ENCODE measurements around the gene YIPF1.
"Not testable (repeated sequence)": the region's sequence is repeated elsewhere in the genome, so short reads cannot be mapped to it uniquely, and the experiment has no call there.

Gene YIPF1

DNA sequence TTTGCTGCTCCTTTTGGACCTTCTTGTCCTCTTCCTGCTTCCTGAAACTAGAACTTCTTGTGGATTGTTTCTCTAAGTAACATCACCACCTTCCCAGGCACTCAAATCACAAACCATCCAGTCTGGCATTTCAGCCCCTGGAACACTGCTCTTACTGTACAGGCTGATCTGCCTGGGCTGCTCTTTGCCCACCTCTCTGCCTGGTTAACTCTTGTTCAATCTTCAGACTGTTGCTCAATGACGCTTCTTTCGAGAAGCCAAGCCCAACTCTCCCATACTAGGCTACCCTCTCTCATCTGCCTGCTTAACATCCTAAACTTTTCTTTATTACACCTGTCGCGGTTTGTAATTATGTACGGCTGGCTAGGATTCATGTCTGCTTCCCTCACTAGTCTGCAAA lies 5.0 kb upstream of the YIPF1 start:
- no peak for DNase-seq (ENCODE audit: low spot score)

DNA sequence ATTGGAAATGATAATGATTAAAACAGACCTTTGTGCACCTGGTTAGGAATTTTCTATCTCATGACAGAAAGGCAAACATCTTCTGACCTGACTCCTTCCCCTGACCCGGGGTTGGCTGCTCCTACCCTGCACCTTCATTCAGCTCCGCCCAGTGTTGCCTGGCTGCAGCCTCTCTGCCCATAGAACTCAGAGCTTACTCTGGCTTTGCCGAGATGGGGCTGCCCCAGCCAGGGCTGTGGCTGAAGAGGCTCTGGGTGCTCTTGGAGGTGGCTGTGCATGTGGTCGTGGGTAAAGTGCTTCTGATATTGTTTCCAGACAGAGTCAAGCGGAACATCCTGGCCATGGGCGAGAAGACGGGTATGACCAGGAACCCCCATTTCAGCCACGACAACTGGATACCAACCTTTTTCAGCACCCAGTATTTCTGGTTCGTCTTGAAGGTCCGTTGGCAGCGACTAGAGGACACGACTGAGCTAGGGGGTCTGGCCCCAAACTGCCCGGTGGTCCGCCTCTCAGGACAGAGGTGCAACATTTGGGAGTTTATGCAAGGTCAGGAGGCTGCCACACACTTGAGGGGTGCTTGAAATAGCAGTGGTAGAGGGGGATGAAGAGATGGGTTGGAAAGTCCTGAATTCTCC lies 4.5 kb upstream of the YIPF1 start, which contains the start of gene DIO1:
DIO1 (plus strand) TSS at position 189 of the 638 bp plus-strand sequence; CDS start at position 213, 24 bp downstream.
- DNase-seq (ENCODE audit: low spot score) = no peak

DNA sequence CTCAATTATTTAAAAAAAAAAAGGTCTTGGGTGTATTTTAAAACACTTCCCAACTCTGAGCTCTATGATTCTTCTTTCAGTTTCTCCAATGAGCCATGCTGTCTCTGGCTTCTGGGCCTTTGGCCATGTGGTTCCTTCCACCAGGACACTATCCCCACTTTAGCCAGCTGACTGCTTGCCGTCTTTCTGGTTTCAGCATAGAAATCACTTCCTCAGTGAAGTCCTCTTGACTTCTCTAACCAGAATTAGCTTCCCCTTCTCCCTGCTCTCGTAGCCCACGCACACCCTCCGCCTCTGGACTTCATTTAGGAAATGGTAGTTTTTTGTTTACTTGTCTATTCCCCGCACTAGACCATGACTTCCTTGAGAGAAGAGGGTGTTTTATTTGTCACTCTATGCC lies 3.3 kb upstream of the YIPF1 start:
- no peak for DNase-seq (ENCODE audit: low spot score)

DNA sequence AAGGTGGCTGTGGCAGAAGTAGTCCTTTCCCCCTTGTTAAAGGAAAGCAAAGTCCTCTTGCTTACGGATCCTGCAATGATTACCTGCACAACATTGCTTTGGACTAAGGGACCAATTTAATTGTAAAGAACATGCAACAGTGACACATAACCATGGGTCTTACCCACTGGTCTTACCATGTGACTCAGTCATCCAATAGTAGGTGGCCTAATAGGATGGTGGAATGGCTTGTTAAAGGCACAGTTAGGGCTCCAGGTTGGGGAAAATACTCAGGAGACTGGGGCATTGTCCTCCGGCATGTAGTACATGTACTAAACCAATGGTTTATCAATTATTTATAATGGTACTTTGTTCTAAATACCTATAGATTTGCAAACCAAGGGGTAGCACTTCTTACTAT lies 2.1 kb upstream of the YIPF1 start:
- DNase-seq (ENCODE audit: low spot score) = no peak

DNA sequence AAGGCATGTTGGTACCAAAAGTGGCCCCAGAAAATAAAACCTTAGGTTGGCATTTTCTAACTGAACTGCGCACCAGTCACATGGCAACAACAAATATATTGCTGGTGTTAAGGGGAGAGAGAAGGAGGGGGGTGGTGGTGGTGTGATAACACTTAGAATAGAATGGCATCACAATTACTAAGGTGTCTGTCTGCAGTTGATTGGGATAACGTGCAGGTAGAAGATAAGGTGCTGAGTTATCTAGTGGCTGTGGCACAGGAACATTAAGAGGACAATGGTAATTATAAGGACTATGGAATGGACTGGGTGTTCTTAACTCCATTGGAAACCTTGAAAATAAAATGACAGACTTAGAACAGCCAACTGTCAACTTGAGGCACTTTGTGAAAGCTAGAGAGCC lies 1.4 kb upstream of the YIPF1 start:
- DNase-seq (ENCODE audit: low spot score) = no peak

DNA sequence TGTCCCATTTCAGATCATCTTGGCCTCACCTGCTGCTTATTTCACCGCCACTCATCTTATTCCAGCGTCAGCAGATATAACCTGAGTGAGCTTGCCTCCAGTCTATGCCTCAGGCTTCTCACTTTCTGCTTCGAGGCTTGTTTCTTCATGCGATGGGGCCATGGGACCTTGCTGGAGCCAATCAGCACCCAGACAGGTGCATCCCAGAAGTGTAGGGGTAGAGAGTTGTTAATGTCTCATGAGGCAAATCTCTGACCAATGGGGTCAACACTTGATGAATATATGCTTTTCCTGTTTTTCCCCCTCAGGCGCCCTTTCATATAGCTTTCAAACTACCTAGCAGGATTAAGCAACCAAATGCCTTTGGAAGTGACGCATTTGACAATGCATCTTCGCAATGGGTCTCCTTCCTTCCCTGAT lies 935 bp upstream of the YIPF1 start:
- no peak for DNase-seq (ENCODE audit: low spot score)

DNA sequence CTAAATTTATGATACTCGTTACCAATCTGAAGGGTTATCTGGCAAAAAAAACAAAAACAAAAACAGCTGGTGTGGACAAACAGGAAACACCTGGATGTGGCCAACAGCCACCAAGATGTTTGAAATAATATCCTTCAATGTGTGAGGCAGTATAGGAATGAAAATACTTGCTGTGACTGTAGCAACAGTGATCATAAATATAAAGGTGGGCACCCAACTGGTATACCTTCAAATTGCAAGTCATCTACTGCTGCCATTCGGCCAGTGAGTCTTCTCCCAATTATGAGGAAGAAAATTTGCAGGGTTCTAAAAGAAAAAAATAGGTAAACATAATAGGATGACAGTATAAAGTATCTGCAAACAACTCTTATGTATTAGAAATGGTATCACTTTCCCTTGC lies 916 bp downstream of the YIPF1 start:
- no peak for DNase-seq (ENCODE audit: low spot score)

DNA sequence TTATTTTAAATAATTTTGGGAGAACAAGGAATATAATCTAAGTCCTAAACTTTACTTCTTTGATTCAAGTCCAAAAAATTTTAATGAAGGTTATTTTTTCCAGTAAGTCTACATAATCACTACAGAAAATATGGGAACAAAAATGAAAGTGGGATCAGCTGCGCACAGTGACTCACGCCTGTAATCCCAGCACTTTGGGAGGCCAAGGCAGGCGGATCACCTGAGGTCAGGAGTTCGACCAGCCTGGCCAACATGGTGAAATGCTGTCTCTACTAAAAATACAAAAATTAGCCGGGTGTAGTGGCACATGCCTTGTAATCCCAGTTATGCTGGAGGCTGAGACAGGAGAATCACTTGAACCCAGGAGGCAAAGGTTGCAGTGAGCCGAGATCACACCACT lies 6.0 kb downstream of the YIPF1 start:
- DNase-seq (ENCODE audit: low spot score) = not testable (repeated sequence)

DNA sequence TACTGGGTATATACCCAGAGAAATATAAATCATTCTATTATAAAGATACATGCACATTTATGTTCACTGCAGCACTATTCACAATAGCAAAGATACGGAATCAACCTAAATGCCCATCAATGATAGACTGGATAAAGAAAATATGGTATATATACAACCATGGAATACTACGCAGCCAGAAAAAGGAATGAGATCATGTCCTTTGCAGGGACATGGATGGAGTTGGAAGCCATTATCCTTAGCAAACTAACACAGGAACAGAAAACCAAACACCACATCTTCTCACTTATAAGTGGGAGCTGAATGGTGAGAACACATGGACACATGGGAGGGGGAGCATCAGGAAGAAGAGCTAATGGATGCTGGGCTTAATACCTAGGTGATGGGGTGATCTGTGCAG lies 7.7 kb downstream of the YIPF1 start:
- not testable (repeated sequence) for DNase-seq (ENCODE audit: low spot score)

DNA sequence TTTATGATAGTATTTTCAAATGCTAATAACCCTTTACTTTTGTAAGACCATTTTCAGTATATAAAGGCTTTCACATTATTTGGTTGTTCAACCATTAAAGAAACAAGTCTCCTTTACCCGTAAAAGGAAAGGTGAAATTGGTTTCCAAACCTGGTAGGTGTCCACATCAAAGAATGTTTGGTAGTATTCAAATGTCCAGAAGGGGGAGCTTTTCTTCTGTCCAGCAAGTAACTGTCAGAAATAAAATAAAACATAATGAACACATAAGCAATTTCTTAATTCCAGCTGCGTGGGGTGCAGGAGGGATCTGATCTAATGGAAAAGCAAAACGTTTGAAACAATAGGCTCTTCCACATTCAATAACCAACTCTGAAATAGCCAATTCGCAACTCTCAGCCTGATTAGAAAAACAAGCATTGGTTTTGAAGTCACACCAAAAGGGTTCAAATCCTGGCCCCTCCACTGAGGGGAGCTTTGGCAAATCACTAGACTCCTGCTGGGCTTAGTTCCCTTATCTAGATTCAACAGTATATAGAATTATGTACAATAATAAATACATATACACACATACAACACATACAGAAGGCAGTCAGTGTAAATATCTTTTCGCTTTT lies 11.0 kb downstream of the YIPF1 start:
- DNase-seq (ENCODE audit: low spot score) = peak; percentile 53

DNA sequence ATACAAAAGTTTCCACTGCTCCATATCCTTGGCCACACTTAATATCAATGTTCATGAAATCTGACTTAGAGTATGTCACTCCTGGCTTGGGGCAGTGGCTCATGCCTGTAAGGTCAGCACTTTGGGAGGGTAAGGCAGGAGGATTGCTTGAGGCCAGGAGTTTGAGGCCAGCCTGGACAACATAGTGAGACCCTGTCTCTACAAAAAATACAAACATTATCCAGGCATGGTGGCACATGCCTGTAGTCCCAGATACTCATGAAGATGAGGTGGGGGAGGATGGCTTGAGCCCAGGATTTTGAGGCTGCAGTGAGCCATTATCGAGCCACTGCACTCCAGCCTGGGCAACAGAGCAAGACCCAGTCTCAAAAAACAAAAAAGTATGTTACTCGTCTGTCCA lies 14.4 kb downstream of the YIPF1 start:
- not testable (repeated sequence) for DNase-seq (ENCODE audit: low spot score)

DNA sequence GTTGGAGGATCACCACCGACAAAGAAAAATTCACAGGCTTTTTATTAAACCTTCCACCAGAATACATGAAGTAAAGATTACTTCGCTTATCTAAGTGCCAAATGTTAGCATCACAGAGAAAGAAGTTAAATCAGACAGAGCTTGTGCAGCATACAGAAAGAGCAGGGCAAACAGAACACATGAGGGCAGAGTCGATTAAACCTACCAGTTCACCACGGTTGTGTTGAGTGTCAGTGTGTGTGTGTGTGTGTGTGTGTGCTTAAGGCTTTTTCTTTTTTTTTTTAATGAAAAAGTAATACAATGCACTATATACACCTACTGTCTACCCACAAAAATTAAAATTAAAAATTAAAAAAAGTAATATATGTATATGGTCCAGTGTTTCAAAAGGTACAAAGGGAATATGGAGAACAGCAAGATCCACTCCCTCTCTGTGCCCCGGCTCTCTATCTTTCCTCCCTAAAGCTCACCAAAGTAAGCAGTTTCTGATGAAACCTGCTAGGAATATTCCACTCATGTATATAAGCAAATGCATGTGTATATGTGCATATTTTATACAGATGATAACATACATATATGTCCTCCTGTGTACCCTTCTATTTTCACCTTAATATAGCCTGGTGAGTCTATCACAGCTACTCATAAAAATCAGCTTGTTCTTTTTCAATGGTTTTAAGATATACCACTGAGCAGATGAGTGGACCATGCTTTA lies 17.7 kb downstream of the YIPF1 start:
- DNase-seq (ENCODE audit: low spot score) = no peak

DNA sequence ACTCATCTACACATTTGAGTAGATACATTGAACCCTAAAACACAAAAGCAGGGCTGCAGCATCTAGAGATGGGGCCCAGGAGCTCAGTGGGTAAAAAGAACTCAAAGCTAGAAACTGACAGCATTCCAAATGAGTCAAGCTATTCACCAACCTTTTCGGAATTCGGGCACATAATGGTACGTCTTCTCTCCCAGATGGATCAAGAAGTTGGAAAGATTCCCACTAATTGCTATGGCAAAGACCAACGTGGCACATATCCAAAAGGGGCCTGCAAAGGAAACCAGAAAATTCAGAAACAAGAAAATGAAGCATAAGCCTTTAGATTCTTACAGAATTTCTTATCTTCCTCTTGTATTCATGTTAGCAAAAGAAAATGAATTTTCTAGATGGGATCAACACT lies 18.4 kb downstream of the YIPF1 start:
- DNase-seq (ENCODE audit: low spot score) = no peak

DNA sequence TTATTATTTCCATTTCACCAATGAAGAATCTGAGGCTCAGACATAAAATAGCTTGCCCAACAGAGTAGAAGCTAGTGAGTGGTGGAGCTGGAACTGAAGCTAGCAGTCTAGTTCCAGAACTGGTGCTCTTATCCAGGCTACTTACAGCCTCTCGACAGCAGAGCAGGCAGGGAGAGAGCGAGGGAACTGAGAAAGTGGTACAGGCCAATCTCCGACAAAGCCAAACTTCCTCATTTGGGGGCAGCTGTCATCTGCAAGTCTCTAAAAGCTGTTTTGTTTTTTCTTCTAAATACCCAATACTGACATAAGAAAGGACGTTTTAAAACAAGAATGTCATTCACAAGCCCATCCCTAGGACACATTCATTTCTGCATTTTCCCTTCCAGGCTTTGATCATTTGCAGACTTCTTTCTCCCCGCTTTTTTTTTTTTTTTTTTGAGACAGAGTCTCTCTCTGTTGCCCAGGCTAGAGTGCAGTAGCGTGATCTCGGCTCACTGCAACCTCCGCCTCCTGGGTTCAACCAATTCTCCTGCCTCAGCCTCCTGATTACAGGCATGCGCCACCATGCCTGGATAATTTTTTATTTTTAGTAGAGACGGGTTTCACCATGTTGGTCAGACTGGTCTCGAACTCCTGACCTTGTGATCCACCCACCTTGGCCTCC lies 20.0 kb downstream of the YIPF1 start:
- DNase-seq (ENCODE audit: low spot score) = no peak

DNA sequence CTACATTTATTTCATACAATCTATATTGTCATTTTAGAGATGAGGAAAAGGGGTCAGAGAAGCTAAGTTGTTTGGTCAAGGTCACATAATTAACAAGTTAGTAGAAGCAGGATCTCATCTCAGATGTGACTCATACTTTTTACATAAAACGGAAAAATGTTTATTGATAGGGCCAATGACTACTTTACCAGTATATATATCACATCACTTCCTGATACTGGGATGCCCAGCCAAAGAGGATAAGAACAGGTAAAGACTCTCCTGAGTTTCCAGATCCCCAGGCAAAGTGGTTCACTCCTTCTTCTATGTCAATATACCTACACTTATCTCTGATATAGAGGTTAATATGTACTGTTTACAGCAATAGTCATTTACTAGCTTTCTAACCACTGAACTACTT lies 21.0 kb downstream of the YIPF1 start:
- no peak for DNase-seq (ENCODE audit: low spot score)

DNA sequence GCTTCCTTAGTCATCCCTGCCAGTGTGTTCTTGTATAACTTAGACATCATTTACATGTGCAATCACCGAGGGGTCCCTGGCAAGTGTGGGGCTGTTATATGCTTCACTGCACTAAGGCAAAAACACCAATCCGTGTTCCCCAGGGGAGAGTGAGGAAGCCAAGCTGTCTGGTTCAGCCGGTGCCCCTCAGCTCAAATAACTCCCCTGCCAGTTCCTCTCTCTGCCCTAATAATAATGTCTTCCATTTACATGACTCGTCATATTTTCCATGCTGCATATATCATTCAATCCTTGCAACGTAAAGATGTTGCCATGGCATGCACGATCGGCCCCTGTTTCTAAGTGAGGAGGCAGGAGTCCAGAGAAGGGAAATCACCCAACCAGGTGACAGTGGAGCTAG lies 27.1 kb downstream of the YIPF1 start:
- DNase-seq (ENCODE audit: low spot score) = no peak

DNA sequence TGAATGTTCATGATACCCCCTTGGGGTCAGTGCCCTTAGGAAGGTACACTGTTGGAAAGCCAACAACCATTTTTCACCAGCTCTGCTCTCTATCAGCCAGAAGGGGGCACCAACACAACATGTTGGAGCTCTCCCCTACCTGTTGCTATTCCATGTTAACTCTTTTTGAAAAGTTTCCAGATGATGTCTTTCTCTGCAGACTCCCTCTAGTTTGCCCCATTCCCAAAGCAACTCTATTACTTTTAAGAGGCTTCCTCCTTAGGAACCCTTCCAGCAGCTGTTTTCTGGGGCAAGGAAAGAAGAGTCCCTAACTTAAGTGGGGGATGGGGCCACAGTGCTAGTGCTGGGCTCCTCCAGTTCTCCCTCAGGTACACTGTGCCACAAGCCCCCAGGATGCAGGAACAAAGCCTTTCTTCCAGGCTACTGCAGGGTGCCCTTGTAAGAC lies 28.6 kb downstream of the YIPF1 start:
- peak; percentile 50 for DNase-seq (ENCODE audit: low spot score)

DNA sequence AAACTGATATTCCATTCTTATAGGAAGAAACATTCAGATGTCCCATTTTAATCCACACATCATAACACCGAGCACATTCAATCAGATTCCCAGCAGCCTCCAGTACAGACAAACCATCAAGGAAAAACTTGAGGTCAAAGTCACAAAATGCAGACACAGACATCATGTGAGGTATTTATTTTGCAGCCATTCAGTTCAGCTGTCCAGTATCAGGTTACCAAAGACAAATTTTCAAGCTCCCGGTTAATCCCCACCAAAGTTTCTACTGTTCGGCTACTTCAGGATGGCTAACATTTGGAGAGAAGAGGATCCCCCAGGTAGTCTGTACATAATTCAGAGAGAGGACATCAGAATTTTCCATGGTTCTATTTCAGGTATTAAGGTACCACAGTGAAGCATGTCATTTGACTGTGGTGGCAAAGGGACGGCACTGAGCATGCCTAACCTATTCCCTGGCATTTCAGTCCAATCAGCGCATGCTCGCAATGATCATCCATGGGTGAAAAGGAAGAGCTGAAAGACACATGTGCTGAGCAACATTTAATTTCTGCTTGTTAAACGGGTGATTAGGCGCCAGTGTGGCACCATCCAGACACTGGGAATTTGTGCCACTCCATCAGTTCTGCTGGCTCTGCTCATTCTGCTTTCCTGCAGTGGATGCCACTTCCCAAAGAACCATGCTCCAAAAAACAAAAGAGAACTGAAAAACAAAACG lies 37.9 kb downstream of the YIPF1 start:
- no peak for DNase-seq (ENCODE audit: low spot score)

DNA sequence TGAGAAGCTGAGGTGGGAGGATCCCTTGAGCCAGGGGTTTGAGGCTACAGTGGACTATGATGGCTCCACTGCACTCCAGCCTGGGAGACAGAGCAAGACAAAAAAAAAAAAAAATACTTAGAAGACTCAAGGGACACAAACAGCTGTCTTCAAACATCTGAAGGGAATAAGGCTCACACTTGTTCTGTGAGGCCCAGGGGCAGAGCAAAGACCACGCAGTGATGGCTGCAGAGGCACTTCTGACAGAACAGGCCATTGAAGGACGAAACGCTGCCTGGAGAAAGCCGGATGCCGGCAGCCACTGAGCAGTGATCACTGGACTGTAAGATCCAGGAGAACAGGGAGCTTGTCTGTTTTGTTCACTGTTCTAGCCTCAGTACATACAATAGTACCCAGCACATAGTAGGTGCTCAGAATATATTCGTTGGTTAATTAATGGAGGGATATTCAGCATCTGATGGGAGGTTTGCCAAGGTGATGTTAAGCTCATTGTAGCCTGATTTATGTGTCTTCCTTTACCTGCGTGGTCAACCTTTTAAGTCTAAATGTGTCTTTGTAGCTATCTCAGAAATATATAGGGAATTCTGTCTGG lies 39.4 kb downstream of the YIPF1 start:
- no peak for DNase-seq (ENCODE audit: low spot score)

DNA sequence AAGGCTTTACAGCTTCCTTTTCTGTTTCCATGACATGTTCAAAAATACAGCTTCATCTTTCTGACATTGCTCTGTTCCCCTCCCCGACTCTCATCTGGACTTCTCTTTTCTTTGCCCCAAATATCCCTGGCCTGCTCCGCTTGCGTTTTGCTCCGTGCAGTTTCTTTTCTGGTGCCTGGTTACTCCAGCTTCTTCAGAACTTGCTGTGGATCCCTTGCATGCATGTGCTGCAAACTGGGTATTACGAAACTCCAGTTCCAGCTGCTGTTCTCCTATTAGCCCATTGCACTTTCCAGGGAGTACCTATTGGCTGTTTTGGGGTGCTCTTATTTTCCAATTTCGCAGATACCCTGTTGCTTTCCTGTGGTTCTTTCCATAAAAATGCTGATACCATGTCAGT lies 41.6 kb downstream of the YIPF1 start:
- DNase-seq (ENCODE audit: low spot score) = no peak

DNA sequence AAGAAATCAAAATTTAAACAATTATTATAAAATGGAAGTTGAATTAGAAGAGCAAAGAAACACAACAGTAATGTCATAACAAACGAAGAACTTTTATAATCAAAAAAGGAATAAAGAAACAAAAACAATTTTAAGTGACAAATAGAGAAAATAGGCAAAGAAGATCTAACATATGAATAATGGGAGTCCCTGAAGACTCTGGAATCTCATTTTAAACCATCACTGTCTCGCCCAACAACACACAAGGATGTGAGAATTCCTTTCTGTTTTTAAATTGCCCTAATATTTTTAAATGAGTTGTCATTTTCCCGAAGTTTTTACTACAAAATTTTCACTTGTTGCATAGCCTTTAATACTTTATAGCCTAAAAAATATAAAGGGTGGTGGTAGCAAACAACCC lies 47.2 kb downstream of the YIPF1 start:
- DNase-seq (ENCODE audit: low spot score) = no peak

DNA sequence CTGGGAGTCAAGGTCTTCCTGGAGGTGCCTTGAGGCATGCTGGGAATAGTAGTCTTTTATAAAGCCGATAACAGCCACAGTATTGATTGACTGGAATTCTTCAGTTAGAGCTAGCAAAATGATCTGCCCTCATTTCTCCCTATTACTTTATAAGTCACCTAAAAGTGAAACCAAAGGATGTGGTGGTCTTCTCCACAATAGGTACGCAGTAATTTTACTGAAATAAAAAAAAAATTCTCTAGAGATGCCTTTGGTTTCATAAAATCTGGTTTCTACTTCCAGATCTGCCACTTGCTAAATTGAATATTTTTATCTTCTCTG lies 51.0 kb downstream of the YIPF1 start:
- DNase-seq (ENCODE audit: low spot score) = no peak

Measured in kidney capillary endothelial cell (primary cell).